Fibroblast of upper back skin (primary cell): Measurements from ENCODE around the gene SIGLEC5.

Experiments used
- DNase-seq: peaks from one replicate; pipeline ENCODE4 v3.0.0-alpha.2; 2013

Gene SIGLEC5

GRCh38 chr19:51587264-51588191, 42.7 kb downstream of the SIGLEC5 start:
- no peak for DNase-seq

GRCh38 chr19:51586799-51587198, 43.4 kb downstream of the SIGLEC5 start:
- no peak for DNase-seq

GRCh38 chr19:51586103-51586728, 44.0 kb downstream of the SIGLEC5 start:
- DNase-seq: no peak

GRCh38 chr19:51576850-51577249, 53.4 kb downstream of the SIGLEC5 start:
- no peak for DNase-seq

GRCh38 chr19:51573331-51573730, 56.9 kb downstream of the SIGLEC5 start:
- DNase-seq: no peak

- peak; percentile 43 for DNase-seq
Measured at GRCh38 chr19:51572908-51573307, 57.3 kb downstream of the SIGLEC5 start.

- DNase-seq: no peak
Measured at GRCh38 chr19:51572410-51572809, 57.8 kb downstream of the SIGLEC5 start.

GRCh38 chr19:51571599-51571998, 58.6 kb downstream of the SIGLEC5 start:
- no peak for DNase-seq

- DNase-seq: peak; percentile 97
Measured at GRCh38 chr19:51570962-51571575, 59.1 kb downstream of the SIGLEC5 start, which contains the start of gene ZNF175. Gene ZNF175, plus strand, starts transcription at chr19:51571283. Its CDS starts 2,047 bp downstream, at chr19:51573330.

- DNase-seq: no peak
Measured at GRCh38 chr19:51568456-51568855, 61.7 kb downstream of the SIGLEC5 start.

- no peak for DNase-seq
Measured at GRCh38 chr19:51567583-51567982, 62.6 kb downstream of the SIGLEC5 start.

- DNase-seq: no peak
Measured at GRCh38 chr19:51566489-51567100, 63.6 kb downstream of the SIGLEC5 start.

- DNase-seq: no peak
Measured at GRCh38 chr19:51565583-51565982, 64.6 kb downstream of the SIGLEC5 start.

- no peak for DNase-seq
Measured at GRCh38 chr19:51564791-51565190, 65.4 kb downstream of the SIGLEC5 start.
